ENCODE measurements around the gene FBXO9.
A peak's percentile ranks its signal among the peaks of the same experiment; 100 is the strongest.

FBXO9 gene

DNA sequence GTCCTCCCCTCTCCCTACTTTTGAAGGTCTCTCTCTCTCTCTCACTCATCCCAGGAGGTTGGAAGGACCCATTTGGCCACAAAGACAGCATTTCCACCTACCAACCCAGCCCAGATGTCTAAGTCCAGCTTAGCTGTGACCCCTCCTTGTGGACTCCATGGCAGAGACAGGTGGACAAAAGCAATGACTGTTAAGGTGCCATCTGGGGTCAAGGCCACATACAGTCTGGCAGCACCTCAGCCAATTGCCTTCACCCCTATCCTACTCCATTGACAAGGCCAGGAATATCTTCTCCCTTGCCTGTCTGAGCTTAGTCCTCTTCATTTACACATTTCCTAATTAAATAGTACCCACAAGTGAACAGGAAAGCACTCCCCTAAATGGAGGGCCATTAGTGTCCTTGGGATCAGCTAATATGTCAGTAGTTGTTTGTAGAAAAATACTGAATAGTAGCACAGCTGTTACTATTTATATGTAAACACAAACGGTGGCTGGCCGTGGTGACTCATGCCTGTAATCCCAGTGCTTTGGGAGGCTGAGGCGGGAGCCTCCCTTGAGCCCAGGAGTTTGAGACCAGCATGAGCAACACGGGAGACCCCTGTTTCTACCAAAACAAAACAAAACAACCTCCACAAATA, 54.7 kb downstream of the FBXO9 start:
- TF ChIP-seq RARB (CRISPR knock-in tag; IDR thresholded peaks at IDR 0.05) (no peak), SNAI2 (CRISPR knock-in tag; IDR thresholded peaks at IDR 0.05) (no peak), BACH2 (CRISPR knock-in tag; IDR thresholded peaks at IDR 0.05; ENCODE audit: borderline replicate concordance) (no peak), ESRRG (CRISPR knock-in tag; IDR thresholded peaks at IDR 0.05) (no peak), ZNF70 (CRISPR knock-in tag; IDR thresholded peaks at IDR 0.05) (no peak), ZC3H10 (CRISPR knock-in tag; IDR thresholded peaks at IDR 0.05) (no peak), ARNTL (CRISPR knock-in tag; IDR thresholded peaks at IDR 0.05; ENCODE audit: borderline replicate concordance, low read depth) (no peak), ZNF8 (CRISPR knock-in tag; IDR thresholded peaks at IDR 0.05) (no peak)
- TF ChIP-seq, protein P1, sequence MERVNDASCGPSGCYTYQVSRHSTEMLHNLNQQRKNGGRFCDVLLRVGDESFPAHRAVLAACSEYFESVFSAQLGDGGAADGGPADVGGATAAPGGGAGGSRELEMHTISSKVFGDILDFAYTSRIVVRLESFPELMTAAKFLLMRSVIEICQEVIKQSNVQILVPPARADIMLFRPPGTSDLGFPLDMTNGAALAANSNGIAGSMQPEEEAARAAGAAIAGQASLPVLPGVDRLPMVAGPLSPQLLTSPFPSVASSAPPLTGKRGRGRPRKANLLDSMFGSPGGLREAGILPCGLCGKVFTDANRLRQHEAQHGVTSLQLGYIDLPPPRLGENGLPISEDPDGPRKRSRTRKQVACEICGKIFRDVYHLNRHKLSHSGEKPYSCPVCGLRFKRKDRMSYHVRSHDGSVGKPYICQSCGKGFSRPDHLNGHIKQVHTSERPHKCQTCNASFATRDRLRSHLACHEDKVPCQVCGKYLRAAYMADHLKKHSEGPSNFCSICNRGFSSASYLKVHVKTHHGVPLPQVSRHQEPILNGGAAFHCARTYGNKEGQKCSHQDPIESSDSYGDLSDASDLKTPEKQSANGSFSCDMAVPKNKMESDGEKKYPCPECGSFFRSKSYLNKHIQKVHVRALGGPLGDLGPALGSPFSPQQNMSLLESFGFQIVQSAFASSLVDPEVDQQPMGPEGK (CRISPR knock-in tag; IDR thresholded peaks at IDR 0.05; ENCODE audit: borderline replicate concordance): no peak
- TF ChIP-seq, protein P2, sequence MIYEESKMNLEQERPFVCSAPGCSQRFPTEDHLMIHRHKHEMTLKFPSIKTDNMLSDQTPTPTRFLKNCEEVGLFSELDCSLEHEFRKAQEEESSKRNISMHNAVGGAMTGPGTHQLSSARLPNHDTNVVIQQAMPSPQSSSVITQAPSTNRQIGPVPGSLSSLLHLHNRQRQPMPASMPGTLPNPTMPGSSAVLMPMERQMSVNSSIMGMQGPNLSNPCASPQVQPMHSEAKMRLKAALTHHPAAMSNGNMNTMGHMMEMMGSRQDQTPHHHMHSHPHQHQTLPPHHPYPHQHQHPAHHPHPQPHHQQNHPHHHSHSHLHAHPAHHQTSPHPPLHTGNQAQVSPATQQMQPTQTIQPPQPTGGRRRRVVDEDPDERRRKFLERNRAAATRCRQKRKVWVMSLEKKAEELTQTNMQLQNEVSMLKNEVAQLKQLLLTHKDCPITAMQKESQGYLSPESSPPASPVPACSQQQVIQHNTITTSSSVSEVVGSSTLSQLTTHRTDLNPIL (CRISPR knock-in tag; IDR thresholded peaks at IDR 0.05; ENCODE audit: low read depth): no peak
- TF ChIP-seq, protein P3, sequence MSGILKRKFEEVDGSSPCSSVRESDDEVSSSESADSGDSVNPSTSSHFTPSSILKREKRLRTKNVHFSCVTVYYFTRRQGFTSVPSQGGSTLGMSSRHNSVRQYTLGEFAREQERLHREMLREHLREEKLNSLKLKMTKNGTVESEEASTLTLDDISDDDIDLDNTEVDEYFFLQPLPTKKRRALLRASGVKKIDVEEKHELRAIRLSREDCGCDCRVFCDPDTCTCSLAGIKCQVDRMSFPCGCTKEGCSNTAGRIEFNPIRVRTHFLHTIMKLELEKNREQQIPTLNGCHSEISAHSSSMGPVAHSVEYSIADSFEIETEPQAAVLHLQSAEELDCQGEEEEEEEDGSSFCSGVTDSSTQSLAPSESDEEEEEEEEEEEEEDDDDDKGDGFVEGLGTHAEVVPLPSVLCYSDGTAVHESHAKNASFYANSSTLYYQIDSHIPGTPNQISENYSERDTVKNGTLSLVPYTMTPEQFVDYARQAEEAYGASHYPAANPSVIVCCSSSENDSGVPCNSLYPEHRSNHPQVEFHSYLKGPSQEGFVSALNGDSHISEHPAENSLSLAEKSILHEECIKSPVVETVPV (CRISPR knock-in tag; IDR thresholded peaks at IDR 0.05): no peak
- ATAC-seq: peak; percentile 81

DNA sequence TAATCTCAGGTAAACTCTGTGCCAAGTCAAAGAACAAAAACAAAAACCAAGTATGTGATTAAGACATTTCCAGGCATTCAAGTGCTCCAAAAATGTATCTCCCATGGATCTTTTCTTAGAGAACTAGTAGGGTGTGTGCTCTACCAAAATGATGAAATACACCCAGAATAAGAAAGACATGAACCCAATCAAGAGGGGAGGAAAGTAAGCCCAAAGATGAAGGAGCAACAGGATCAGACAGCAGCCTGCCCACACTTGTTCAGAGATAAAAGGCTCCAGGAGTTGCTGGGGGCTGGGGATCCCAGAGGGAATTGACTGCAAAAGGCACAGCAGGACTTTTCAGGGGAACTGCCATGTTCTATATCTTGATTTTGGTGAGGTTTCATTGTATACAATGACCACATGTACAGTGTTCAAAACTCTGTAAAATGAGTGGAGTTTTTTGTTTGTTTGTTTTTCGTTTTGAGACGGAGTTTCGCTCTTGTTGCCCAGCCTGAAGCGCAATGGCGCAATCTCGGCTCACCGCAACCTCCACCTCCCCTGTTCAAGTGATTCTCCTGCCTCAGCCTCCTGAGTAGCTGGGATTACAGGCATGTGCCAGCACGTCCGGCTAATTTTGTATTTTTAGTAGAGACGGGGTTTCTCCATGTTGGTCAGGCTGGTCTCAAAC, 59.1 kb downstream of the FBXO9 start:
- ATAC-seq: no peak
- TF ChIP-seq ZC3H10 (CRISPR knock-in tag; IDR thresholded peaks at IDR 0.05): no peak
- TF ChIP-seq, protein P3 (CRISPR knock-in tag; IDR thresholded peaks at IDR 0.05): no peak

DNA sequence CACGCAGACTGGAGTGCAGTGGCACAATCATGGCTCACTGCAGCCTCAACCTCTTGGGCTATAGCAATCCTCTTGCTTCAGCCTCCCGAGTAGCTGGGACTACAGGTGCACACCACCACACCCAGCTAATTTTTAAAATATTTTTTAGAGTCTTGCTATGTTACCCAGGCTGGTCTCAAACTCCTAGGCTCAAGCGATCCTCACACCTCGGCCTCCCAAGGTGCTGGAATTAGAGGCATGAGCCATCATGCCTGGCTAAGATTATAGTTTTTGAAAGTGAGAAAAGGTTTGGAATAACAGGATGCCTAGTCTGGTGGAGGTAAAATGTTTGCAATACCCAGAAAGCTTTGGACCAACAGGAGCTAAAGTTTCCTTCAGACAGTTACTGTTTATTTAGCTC, 60.1 kb downstream of the FBXO9 start:
- TF ChIP-seq TCF4 (CRISPR knock-in tag; IDR thresholded peaks at IDR 0.05; ENCODE audit: borderline replicate concordance) (no peak), PPARA (CRISPR knock-in tag; IDR thresholded peaks at IDR 0.05; ENCODE audit: borderline replicate concordance) (no peak), ARNTL (CRISPR knock-in tag; IDR thresholded peaks at IDR 0.05; ENCODE audit: borderline replicate concordance, low read depth) (no peak), ZNF565 (CRISPR knock-in tag; conservative IDR thresholded peaks at IDR 0.05; ENCODE audit: low read depth) (no peak), ESRRG (CRISPR knock-in tag; IDR thresholded peaks at IDR 0.05) (no peak), RARB (CRISPR knock-in tag; IDR thresholded peaks at IDR 0.05) (no peak), BACH2 (CRISPR knock-in tag; IDR thresholded peaks at IDR 0.05; ENCODE audit: borderline replicate concordance) (no peak), ZNF70 (CRISPR knock-in tag; IDR thresholded peaks at IDR 0.05) (no peak), ZFP30 (CRISPR knock-in tag; IDR thresholded peaks at IDR 0.05) (no peak)
- TF ChIP-seq, protein P3 (CRISPR knock-in tag; IDR thresholded peaks at IDR 0.05): no peak
- TF ChIP-seq, protein P4, sequence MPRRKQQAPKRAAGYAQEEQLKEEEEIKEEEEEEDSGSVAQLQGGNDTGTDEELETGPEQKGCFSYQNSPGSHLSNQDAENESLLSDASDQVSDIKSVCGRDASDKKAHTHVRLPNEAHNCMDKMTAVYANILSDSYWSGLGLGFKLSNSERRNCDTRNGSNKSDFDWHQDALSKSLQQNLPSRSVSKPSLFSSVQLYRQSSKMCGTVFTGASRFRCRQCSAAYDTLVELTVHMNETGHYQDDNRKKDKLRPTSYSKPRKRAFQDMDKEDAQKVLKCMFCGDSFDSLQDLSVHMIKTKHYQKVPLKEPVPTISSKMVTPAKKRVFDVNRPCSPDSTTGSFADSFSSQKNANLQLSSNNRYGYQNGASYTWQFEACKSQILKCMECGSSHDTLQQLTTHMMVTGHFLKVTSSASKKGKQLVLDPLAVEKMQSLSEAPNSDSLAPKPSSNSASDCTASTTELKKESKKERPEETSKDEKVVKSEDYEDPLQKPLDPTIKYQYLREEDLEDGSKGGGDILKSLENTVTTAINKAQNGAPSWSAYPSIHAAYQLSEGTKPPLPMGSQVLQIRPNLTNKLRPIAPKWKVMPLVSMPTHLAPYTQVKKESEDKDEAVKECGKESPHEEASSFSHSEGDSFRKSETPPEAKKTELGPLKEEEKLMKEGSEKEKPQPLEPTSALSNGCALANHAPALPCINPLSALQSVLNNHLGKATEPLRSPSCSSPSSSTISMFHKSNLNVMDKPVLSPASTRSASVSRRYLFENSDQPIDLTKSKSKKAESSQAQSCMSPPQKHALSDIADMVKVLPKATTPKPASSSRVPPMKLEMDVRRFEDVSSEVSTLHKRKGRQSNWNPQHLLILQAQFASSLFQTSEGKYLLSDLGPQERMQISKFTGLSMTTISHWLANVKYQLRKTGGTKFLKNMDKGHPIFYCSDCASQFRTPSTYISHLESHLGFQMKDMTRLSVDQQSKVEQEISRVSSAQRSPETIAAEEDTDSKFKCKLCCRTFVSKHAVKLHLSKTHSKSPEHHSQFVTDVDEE (CRISPR knock-in tag; IDR thresholded peaks at IDR 0.05): no peak
- TF ChIP-seq, protein P1 (CRISPR knock-in tag; IDR thresholded peaks at IDR 0.05; ENCODE audit: borderline replicate concordance): no peak
- ATAC-seq: no peak

All from SK-N-SH treated with all-trans-retinoic acid at 6 μM for 48 hours (cell line).